Endothelial cell of umbilical vein (primary cell): ENCODE results near the gene SLC5A8.

Experiments used
- EZH2 ChIP-seq: IDR thresholded peaks from 2 replicates; pipeline ENCODE4 v1.6.1; 2012; ENCODE audit warnings: borderline replicate concordance, low read depth, mild to moderate bottlenecking, moderate library complexity, low read length, inconsistent platforms; ENCODE audit not compliant: severe bottlenecking
- TF ChIP-seq, protein P1 (sequence below), 2 donors: IDR thresholded peaks; 1 replicate in 1 of 2; 2 replicates in 1 of 2; pipeline ENCODE4 v1.5.1; 2011; ENCODE audit warnings: low read length in 2 of 2, mild to moderate bottlenecking in 2 of 2, moderate library complexity in 2 of 2, control low read depth in 1 of 2, inconsistent platforms in 1 of 2, low read depth in 1 of 2; ENCODE audit not compliant: insufficient read depth in 1 of 2; ENCODE audit errors: extremely low read depth in 1 of 2

DNA sequence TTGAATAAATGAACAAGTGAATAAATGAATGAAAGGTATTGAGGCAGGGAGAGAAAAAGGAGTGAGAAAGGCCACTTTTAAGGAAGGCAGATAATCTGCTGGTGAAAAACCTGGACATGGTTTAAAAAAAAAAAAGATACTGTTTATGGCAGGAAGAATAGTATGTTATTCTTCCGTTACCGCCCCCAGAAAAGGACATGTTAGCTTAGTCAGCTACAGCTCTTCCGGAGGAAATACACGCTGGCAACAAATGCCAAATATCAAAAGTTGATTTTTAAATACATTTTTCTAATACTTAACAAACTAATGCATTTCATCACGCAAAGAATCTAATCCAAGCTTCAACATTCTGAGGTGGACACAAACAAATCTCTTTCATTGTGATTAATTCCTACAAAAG lies 43.2 kb downstream of the SLC5A8 start:
- TF ChIP-seq, protein P1, sequence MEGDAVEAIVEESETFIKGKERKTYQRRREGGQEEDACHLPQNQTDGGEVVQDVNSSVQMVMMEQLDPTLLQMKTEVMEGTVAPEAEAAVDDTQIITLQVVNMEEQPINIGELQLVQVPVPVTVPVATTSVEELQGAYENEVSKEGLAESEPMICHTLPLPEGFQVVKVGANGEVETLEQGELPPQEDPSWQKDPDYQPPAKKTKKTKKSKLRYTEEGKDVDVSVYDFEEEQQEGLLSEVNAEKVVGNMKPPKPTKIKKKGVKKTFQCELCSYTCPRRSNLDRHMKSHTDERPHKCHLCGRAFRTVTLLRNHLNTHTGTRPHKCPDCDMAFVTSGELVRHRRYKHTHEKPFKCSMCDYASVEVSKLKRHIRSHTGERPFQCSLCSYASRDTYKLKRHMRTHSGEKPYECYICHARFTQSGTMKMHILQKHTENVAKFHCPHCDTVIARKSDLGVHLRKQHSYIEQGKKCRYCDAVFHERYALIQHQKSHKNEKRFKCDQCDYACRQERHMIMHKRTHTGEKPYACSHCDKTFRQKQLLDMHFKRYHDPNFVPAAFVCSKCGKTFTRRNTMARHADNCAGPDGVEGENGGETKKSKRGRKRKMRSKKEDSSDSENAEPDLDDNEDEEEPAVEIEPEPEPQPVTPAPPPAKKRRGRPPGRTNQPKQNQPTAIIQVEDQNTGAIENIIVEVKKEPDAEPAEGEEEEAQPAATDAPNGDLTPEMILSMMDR (IDR thresholded peaks at IDR 0.05; ENCODE audit: extremely low read depth in 1 of 2, insufficient read depth in 1 of 2, low read depth in 1 of 2, low read length in 2 of 2): no peak
- TF ChIP-seq EZH2: no peak
